Type B pancreatic cell (in vitro differentiated cells): ENCODE results near the gene ELF3. TPM values are rescaled to one million over a fixed set of nuclear protein-coding genes. Genes with fewer than 3 reads are reported as not detected.
A peak's percentile ranks its signal among the peaks of the same experiment; 100 is the strongest.
"Not testable (repeated sequence)": the region's sequence is repeated elsewhere in the genome, so short reads cannot be mapped to it uniquely, and the experiment has no call there.

Experiments
- DNase-seq: peaks from one replicate; pipeline ENCODE4 v3.0.0; 2021; ENCODE audit warnings: mixed read lengths; ENCODE audit not compliant: unreplicated experiment; ENCODE audit errors: extremely low spot score
- H3K27ac Mint-ChIP-seq: 2 replicates; pipeline ENCODE4 v1.8.0; 2021; ENCODE audit warnings: mild to moderate bottlenecking, mixed read lengths
- H3K27me3 Mint-ChIP-seq: 2 replicates; pipeline ENCODE4 v1.8.0; 2021; ENCODE audit warnings: mixed read lengths
- H3K36me3 Mint-ChIP-seq: 2 replicates; pipeline ENCODE4 v1.8.0; 2021; ENCODE audit warnings: mixed read lengths
- H3K4me1 Mint-ChIP-seq: one replicate; pipeline ENCODE4 v1.8.0; 2021; ENCODE audit warnings: mixed read lengths; ENCODE audit not compliant: unreplicated experiment
- H3K4me3 Mint-ChIP-seq: 2 replicates; pipeline ENCODE4 v1.8.0; 2021; ENCODE audit warnings: mild to moderate bottlenecking, mixed read lengths
- H3K9me3 Mint-ChIP-seq: 2 replicates; pipeline ENCODE4 v1.8.0; 2021; ENCODE audit warnings: mixed read lengths
- long read RNA-seq: library from polyadenylated mRNA; unstranded; transcript quantifications from one replicate; pipeline ENCODE4 v2.0.0, GENCODE V29; 2020
- total RNA-seq: library from RNA; stranded (reverse); gene quantifications from 2 replicates; pipeline ENCODE4 v1.2.1, GENCODE V29; 2021; ENCODE audit warnings: low replicate concordance
- TF ChIP-seq, protein P1 (sequence below): fragments of 200-600 bp; sonication (generic); conservative IDR thresholded peaks from 2 replicates; pipeline ENCODE4 v1.5.0; 2021; ENCODE audit warnings: antibody characterized with exemption, mild to moderate bottlenecking

Gene ELF3
- total RNA-seq = 237 and 498 TPM in 2 replicates
- long read RNA-seq, full-length matches to known transcripts = 494 of 594 reads
- long read RNA-seq, partial matches to known transcripts = 16 of 594 reads
- long read RNA-seq, other reads (novel, unspliced or antisense) = 84 of 594 reads

DNA sequence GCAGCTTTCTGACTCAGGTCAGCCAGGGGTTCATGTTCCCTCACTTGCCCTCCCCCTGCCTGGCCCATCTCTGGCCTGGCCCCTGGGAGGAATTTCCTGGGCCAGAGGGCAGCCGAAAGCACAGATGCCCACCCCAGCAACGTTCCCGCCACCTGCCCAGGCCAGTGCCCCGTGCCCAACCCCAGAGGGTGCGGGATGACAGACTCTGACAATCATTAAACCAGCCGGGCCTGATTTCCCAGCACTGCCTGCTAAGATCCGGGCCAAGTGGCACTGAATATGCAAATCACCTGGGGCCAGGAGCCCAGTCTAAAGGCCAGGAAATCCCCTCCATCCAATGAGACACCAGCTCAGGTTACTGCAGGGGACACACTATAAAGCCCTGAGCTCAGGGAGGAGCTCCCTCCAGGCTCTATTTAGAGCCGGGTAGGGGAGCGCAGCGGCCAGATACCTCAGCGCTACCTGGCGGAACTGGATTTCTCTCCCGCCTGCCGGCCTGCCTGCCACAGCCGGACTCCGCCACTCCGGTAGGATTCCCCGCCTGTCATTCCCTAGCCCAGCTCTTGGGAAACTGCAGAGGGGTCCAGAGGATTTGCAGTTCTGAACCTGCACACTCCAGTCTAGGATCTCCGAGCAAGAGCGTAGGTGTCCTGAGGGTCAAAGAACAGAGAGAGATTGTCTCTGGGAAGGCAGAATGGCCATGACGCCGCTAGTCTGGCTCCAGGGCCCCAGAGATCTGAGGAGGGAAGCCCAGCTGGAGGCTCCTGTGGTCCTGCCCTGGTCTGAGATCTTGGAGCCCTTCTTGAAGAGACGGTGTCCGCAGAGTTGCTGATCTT, at the start of gene ELF3:
TSS of gene ELF3 (plus strand) at position 408 of the 836 bp plus-strand sequence. CDS start 550 bp downstream, outside the sequence.
- Mint-ChIP-seq H3K27me3 (peaks cover 3% of the 10 kb centered on the region), H3K36me3 (peaks cover 21% of the 10 kb centered on the region), H3K4me1 (peaks cover 27% of the 10 kb centered on the region), H3K27ac (peak within 1 kb of the TSS; percentile 100), H3K9me3 (no peaks in the 10 kb centered on the region), H3K4me3 (peak within 1 kb of the TSS; percentile 96)
- TF ChIP-seq, protein P1, sequence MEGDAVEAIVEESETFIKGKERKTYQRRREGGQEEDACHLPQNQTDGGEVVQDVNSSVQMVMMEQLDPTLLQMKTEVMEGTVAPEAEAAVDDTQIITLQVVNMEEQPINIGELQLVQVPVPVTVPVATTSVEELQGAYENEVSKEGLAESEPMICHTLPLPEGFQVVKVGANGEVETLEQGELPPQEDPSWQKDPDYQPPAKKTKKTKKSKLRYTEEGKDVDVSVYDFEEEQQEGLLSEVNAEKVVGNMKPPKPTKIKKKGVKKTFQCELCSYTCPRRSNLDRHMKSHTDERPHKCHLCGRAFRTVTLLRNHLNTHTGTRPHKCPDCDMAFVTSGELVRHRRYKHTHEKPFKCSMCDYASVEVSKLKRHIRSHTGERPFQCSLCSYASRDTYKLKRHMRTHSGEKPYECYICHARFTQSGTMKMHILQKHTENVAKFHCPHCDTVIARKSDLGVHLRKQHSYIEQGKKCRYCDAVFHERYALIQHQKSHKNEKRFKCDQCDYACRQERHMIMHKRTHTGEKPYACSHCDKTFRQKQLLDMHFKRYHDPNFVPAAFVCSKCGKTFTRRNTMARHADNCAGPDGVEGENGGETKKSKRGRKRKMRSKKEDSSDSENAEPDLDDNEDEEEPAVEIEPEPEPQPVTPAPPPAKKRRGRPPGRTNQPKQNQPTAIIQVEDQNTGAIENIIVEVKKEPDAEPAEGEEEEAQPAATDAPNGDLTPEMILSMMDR = no peak
- DNase-seq = no peak

DNA sequence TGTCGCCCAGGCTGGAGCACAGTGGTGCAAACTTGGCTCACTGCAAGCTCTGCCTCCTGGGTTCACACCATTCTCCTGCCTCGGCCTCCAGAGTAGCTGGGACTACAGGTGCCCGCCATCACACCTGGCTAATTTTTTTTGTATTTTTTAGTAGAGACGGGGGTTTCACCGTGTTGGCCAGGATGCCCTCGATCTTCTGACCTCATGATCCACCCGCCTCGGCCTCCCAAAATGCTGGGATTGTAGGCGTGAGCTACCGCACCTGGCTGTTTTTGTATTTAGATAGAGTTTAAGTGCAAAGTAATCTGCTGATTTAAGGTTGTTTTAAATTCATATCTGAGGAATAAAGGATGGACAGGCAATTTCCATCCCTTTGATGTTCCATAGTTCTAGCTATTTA, 48.0 kb upstream of the ELF3 start:
- not testable (repeated sequence) for H3K9me3 Mint-ChIP-seq, DNase-seq, H3K27ac Mint-ChIP-seq, H3K4me3 Mint-ChIP-seq, H3K4me1 Mint-ChIP-seq, H3K27me3 Mint-ChIP-seq
- peaks cover 33% of the 10 kb centered on the region for H3K36me3 Mint-ChIP-seq

DNA sequence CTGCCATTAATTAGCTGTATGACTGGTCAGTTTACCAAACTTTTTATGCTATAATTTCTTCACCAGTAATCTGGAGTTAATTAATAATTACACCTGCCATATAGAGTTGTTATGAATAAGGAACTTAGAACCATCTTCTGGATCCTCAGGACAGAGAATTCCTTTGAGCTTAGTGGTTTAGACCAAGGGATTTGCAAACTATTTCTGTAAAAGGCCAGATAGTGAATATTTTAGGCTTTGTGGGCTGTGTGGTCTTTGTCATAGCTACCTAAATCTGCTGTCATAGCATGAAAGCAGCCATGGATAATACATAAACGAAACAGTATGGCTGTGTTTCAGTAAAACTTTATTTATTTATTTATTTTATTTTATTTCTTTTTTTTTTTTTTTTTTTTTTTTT, 46.1 kb upstream of the ELF3 start:
- Mint-ChIP-seq H3K9me3 (no peaks in the 10 kb centered on the region), H3K27ac (no peak overlapping the region), H3K27me3 (no peaks in the 10 kb centered on the region), H3K4me1 (no peaks in the 10 kb centered on the region), H3K4me3 (no peak overlapping the region), H3K36me3 (peaks cover 32% of the 10 kb centered on the region)
- TF ChIP-seq, protein P1 = no peak
- DNase-seq = no peak

DNA sequence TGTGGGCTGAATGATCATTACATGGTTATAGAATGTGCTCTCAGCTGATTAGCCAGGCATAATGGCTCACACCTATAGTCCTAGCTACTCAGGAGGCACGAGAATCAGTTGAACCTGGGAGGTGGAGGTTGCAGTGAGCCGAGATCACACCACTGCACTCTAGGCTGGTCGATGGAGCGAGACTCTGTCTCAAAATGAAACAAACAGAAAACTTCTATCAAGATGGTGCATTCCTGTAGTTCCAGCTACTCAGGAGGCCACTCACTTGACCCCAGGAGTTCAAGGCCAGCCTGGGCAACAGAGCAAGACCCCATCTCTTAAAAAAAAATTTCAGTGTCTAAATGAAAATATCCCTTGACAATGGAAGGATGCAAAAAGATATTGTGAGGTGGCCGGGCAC, 44.2 kb upstream of the ELF3 start:
- H3K27me3 Mint-ChIP-seq = no peaks in the 10 kb centered on the region
- TF ChIP-seq, protein P1 = no peak
- no peak for DNase-seq

DNA sequence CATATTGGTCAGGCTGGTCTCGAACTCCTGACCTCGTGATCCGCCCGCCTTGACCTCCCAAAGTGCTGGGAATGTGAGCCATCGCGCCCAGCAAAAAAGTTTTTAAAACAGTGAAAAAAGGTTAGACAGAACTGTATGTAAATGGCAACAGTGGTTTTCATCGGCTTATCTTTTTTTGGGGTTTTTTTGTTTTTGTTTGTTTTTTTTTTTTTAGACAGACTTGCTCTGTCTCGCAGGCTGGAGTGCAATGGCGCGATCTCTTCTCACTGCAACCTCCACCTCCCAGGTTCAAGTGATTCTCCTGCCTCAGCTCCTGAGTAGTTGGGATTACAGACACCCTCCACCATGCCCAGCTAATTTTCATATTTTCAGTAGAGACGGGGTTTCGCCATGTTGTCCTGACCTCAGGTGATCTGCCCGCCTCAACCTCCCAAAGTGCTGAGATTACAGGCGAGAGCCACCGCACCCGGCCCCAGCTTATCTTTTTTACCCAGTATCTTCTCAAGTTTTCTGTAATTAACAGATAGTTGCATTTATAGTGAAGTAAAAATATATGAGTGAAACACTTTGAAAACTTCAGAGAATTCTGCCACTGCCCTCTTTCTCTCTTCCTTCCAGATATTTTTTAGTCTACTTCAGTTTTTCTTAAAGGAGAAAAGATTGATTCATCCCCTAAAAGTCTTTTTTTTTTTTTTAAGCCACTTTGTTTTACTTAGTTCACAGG, 42.0 kb upstream of the ELF3 start:
- no peak overlapping the region for H3K27ac Mint-ChIP-seq
- H3K4me3 Mint-ChIP-seq = no peak overlapping the region
- TF ChIP-seq, protein P1 = no peak
- no peak for DNase-seq
- no peaks in the 10 kb centered on the region for H3K9me3 Mint-ChIP-seq
- H3K27me3 Mint-ChIP-seq = no peaks in the 10 kb centered on the region
- peaks cover 31% of the 10 kb centered on the region for H3K36me3 Mint-ChIP-seq
- no peaks in the 10 kb centered on the region for H3K4me1 Mint-ChIP-seq

More for the DNA sequence above, 44.2 kb upstream of the ELF3 start:
- Mint-ChIP-seq H3K36me3 (peaks cover 40% of the 10 kb centered on the region), H3K9me3 (no peaks in the 10 kb centered on the region), H3K27ac (no peak overlapping the region), H3K4me3 (no peak overlapping the region), H3K4me1 (no peaks in the 10 kb centered on the region)
